Epidermal melanocyte (primary cell): ENCODE data around the gene GPR37.

Source experiments
- DNase-seq: peaks from one replicate; pipeline ENCODE4 v3.0.0; 2011; ENCODE audit warnings: low spot score; ENCODE audit not compliant: insufficient read length

Gene GPR37

GRCh38 chr7:124765401-124766352 lies at the start of gene GPR37:
GPR37 (minus strand) TSS chr7:124765792; CDS start chr7:124764976, 816 bp downstream.
- peak; percentile 80 for DNase-seq

- no peak for DNase-seq
Observed at GRCh38 chr7:124813994-124814798, 48.6 kb upstream of the GPR37 start.

GRCh38 chr7:124812764-124813163 lies 47.2 kb upstream of the GPR37 start:
- no peak for DNase-seq

GRCh38 chr7:124811341-124811740 lies 45.7 kb upstream of the GPR37 start:
- DNase-seq, result no peak

- no peak for DNase-seq
Observed at GRCh38 chr7:124810605-124811004, 45.0 kb upstream of the GPR37 start.

GRCh38 chr7:124808206-124808605 lies 42.6 kb upstream of the GPR37 start:
- no peak for DNase-seq

- DNase-seq, result no peak
Observed at GRCh38 chr7:124801330-124801895, 35.8 kb upstream of the GPR37 start.

GRCh38 chr7:124800386-124800785 lies 34.8 kb upstream of the GPR37 start:
- DNase-seq, result no peak

GRCh38 chr7:124799448-124799847 lies 33.9 kb upstream of the GPR37 start:
- no peak for DNase-seq

GRCh38 chr7:124796771-124797170 lies 31.2 kb upstream of the GPR37 start:
- DNase-seq, result no peak

- DNase-seq, result no peak
Observed at GRCh38 chr7:124792696-124793095, 27.1 kb upstream of the GPR37 start.

GRCh38 chr7:124792002-124792401 lies 26.4 kb upstream of the GPR37 start:
- no peak for DNase-seq

- no peak for DNase-seq
Observed at GRCh38 chr7:124791426-124791825, 25.8 kb upstream of the GPR37 start.

- no peak for DNase-seq
Observed at GRCh38 chr7:124790645-124791044, 25.1 kb upstream of the GPR37 start.

GRCh38 chr7:124785994-124786393 lies 20.4 kb upstream of the GPR37 start:
- DNase-seq, result no peak

- DNase-seq, result peak; percentile 21
Observed at GRCh38 chr7:124784879-124785818, 19.6 kb upstream of the GPR37 start.

- DNase-seq, result no peak
Observed at GRCh38 chr7:124783271-124783670, 17.7 kb upstream of the GPR37 start.

GRCh38 chr7:124781907-124782734 lies 16.5 kb upstream of the GPR37 start:
- DNase-seq, result no peak

- DNase-seq, result no peak
Observed at GRCh38 chr7:124781418-124781817, 15.8 kb upstream of the GPR37 start.

- DNase-seq, result no peak
Observed at GRCh38 chr7:124780608-124781007, 15.0 kb upstream of the GPR37 start.
